HepG2 (cell line): ENCODE measurements around the gene MIDN. TPM values are rescaled to one million over a fixed set of nuclear protein-coding genes. Genes with fewer than 3 reads are reported as not detected.
A peak's percentile ranks its signal among the peaks of the same experiment; 100 is the strongest.

Source experiments
- ARID4A ChIP-seq: sonication (generic); formaldehyde crosslinking; IDR thresholded peaks from 2 replicates; pipeline ENCODE4 v1.5.0; 2020; ENCODE audit warnings: mild to moderate bottlenecking, missing genetic modification reagents, borderline replicate concordance
- CAMTA2 ChIP-seq: sonication (generic); formaldehyde crosslinking; IDR thresholded peaks from 2 replicates; pipeline ENCODE4 v1.4.0; 2020; ENCODE audit warnings: mild to moderate bottlenecking, missing genetic modification reagents, borderline replicate concordance
- E2F2 ChIP-seq: sonication (generic); formaldehyde crosslinking; IDR thresholded peaks from 2 replicates; pipeline ENCODE4 v1.4.0; 2020; ENCODE audit warnings: missing genetic modification reagents, borderline replicate concordance
- ZC3H4 ChIP-seq: sonication (generic); formaldehyde crosslinking; IDR thresholded peaks from 2 replicates; pipeline ENCODE4 v1.4.0; 2020; ENCODE audit warnings: missing genetic modification reagents, borderline replicate concordance
- ZKSCAN8 ChIP-seq: IDR thresholded peaks from 2 replicates; pipeline ENCODE4 v1.6.1; 2016; ENCODE audit warnings: borderline replicate concordance, missing genetic modification reagents, missing compliant biosample characterization
- ZNF407 ChIP-seq: sonication (generic); formaldehyde crosslinking; IDR thresholded peaks from one replicate; pipeline ENCODE4 v1.5.1; 2020; ENCODE audit warnings: mild to moderate bottlenecking, missing genetic modification reagents; ENCODE audit errors: not compliant biosample characterization
- polyA plus RNA-seq, 8 experiments: library from polyadenylated mRNA; depleted of rRNA in 3 of 8; stranded (reverse) in 7 of 8; unstranded in 1 of 8; fragments of >200 nt; fragmentation: Illumina TruSeq in 4 of 8; extraction: Trizol in 4 of 8; gene quantifications; 2 replicates each; pipeline versions ENCODE4 v1.2.1 to v1.2.3, GENCODE V29; 2011 to 2016; ENCODE audit warnings: low read depth in 4 of 8, missing spikeins in 1 of 8, mixed read lengths in 1 of 8; ENCODE audit not compliant: insufficient read depth in 1 of 8
- total RNA-seq, 5 experiments: library from RNA; depleted of rRNA; stranded (reverse); fragments of >200 nt; fragmentation: Illumina TruSeq; extraction: Trizol; gene quantifications; 2 replicates each; pipeline ENCODE4 v1.2.3, GENCODE V29; 2016; ENCODE audit warnings: low read depth in 1 of 5

MIDN gene
- total and polyA plus RNA-seq, 2 of the 13 experiments (the other 11 are each of a cell fraction or from before 2014, with no cell fraction given), result 8.4 to 18.0 TPM

GRCh38 chr19:1290196-1290702, 41.9 kb downstream of the MIDN start (continued):
- TF ChIP-seq CAMTA2 (CRISPR knock-in tag) (0 out of 2 replicates have a peak, but pooled peaks have one; percentile 1), ZNF407 (CRISPR knock-in tag) (peak; percentile 38), E2F2 (CRISPR knock-in tag) (no peak), ARID4A (no peak), ZC3H4 (CRISPR knock-in tag) (0 out of 2 replicates have a peak, but pooled peaks have one; percentile 54), ZKSCAN8 (CRISPR knock-in tag) (no peak)
